Keratinocyte (primary cell): Measurements from ENCODE around the gene OR11L1. TPM values are rescaled to one million over a fixed set of nuclear protein-coding genes. Genes with fewer than 3 reads are reported as not detected.

Experiments used
- DNase-seq: peaks from one replicate; pipeline ENCODE4 v3.0.0-alpha.2; 2011; ENCODE audit warnings: low read depth, missing footprints, low spot score
- FAIRE-seq: peaks from 2 replicates; lab custom pipeline; 2011; peaks lifted over from hg19 to GRCh38; lab: Jason Lieb, UNC
- H2AFZ ChIP-seq: 2 replicates; pipeline ENCODE4 v1.6.0; 2012; ENCODE audit warnings: low read length, control low read depth, inconsistent platforms; ENCODE audit not compliant: control insufficient read depth
- H3K27ac ChIP-seq: 2 replicates; pipeline ENCODE4 v1.5.1; 2011; ENCODE audit warnings: low read length; ENCODE audit not compliant: control insufficient read depth, insufficient read depth
- H3K27me3 ChIP-seq: 3 replicates; pipeline ENCODE4 v1.6.0; 2011; ENCODE audit warnings: low read length; ENCODE audit not compliant: control insufficient read depth, insufficient read depth; ENCODE audit errors: extremely low read depth
- H3K36me3 ChIP-seq, 2 experiments: 2 replicates in 1 of 2; 3 replicates in 1 of 2; pipeline ENCODE4 v1.5.1; 2011; ENCODE audit warnings: low read length in 2 of 2, mild to moderate bottlenecking in 1 of 2; ENCODE audit not compliant: control insufficient read depth in 2 of 2, insufficient read depth in 2 of 2; ENCODE audit errors: extremely low read depth in 1 of 2
- H3K4me1 ChIP-seq: 3 replicates; pipeline ENCODE4 v1.5.1; 2011; ENCODE audit warnings: low read length; ENCODE audit not compliant: control insufficient read depth, insufficient read depth; ENCODE audit errors: extremely low read depth
- H3K4me2 ChIP-seq: 3 replicates; pipeline ENCODE4 v1.6.0; 2011; ENCODE audit warnings: low read depth, low read length; ENCODE audit not compliant: control insufficient read depth, insufficient read depth; ENCODE audit errors: extremely low read depth
- H3K4me3 ChIP-seq, 3 experiments: fragments of 200-600 bp in 1 of 3; sonication (generic) in 1 of 3; 2 replicates in 2 of 3; 3 replicates in 1 of 3; pipeline ENCODE4 v1.5.1; 2011 to 2016; ENCODE audit warnings: low read length in 3 of 3, mild to moderate bottlenecking in 3 of 3, control low read depth in 2 of 3, inconsistent platforms in 1 of 3, low read depth in 1 of 3, mixed read lengths in 1 of 3, mixed run types in 1 of 3, moderate library complexity in 1 of 3; ENCODE audit not compliant: control insufficient read depth in 2 of 3, insufficient read depth in 2 of 3; ENCODE audit errors: extremely low read depth in 1 of 3
- H3K79me2 ChIP-seq: 2 replicates; pipeline ENCODE4 v1.6.0; 2012; ENCODE audit warnings: low read length; ENCODE audit not compliant: control insufficient read depth, insufficient read depth
- H3K9ac ChIP-seq: 3 replicates; pipeline ENCODE4 v1.6.0; 2011; ENCODE audit warnings: low read length; ENCODE audit not compliant: control insufficient read depth, insufficient read depth; ENCODE audit errors: extremely low read depth
- H3K9me1 ChIP-seq: 3 replicates; pipeline ENCODE4 v1.6.0; 2011; ENCODE audit warnings: low read length; ENCODE audit not compliant: control insufficient read depth, insufficient read depth; ENCODE audit errors: extremely low read depth
- H3K9me3 ChIP-seq: 2 replicates; pipeline ENCODE4 v1.5.1; 2012; ENCODE audit warnings: low read depth, low read length; ENCODE audit not compliant: control insufficient read depth
- H4K20me1 ChIP-seq: 3 replicates; pipeline ENCODE4 v1.6.0; 2011; ENCODE audit warnings: low read length; ENCODE audit not compliant: control insufficient read depth, insufficient read depth; ENCODE audit errors: extremely low read depth
- CTCF ChIP-seq, 3 experiments: IDR thresholded peaks in 1 of 3; conservative IDR thresholded peaks in 1 of 3; optimal IDR thresholded peaks in 1 of 3; 2 replicates in 2 of 3; 3 replicates in 1 of 3; pipeline versions ENCODE3 to v1.5.1; 2011; ENCODE audit warnings: low read length in 3 of 3, mild to moderate bottlenecking in 3 of 3, moderate library complexity in 2 of 3, control low read depth in 1 of 3, inconsistent platforms in 1 of 3; ENCODE audit not compliant: insufficient read depth in 2 of 3; ENCODE audit errors: extremely low read depth in 1 of 3
- EZH2 ChIP-seq: IDR thresholded peaks from one replicate; pipeline ENCODE4 v1.6.1; 2012; ENCODE audit warnings: inconsistent platforms, mild to moderate bottlenecking, low read length, moderate library complexity
- dilution Hi-C: fragments of 300-500 bp; cut with MboI; formaldehyde crosslinking; loops from one replicate; pipeline ENCODE4 v1.7.0; 2020; ENCODE audit warnings: low sequenced_read_pairs; ENCODE audit not compliant: extremely low pct_ligation_motif_present
- polyA plus RNA-seq, 5 experiments: library from polyadenylated mRNA; depleted of rRNA in 3 of 5; stranded (reverse) in 3 of 5; stranded (forward) in 1 of 5; unstranded in 1 of 5; fragments of >200 nt; gene quantifications; 1 replicate in 1 of 5; 2 replicates in 3 of 5; 3 replicates in 1 of 5; pipeline versions ENCODE4 v1.2.1 to v1.2.3, GENCODE V29; 2011 to 2012; ENCODE audit warnings: missing spikeins in 2 of 5, low read depth in 1 of 5, low replicate concordance in 1 of 5

OR11L1 gene
- polyA plus RNA-seq, 1 donor (not counting 4 experiments of a cell fraction or from before 2014, with no cell fraction given) = not detected

GRCh38 chr1:247864644-247865043 lies 22.9 kb upstream of the OR11L1 start:
- Histone ChIP-seq H3K9me1 (no peaks in the 10 kb centered on the region), H3K4me2 (no peak overlapping the region), H3K36me3 (no peaks in the 10 kb centered on the region), H3K27me3 (no peaks in the 10 kb centered on the region), H3K27ac (no peak overlapping the region), H3K4me1 (no peaks in the 10 kb centered on the region), H3K9ac (no peak overlapping the region), H3K79me2 (no peaks in the 10 kb centered on the region), H4K20me1 (no peaks in the 10 kb centered on the region), H3K4me3 (no peak overlapping the region), H2AFZ (no peak overlapping the region), H3K9me3 (no peaks in the 10 kb centered on the region)
- no peak for TF ChIP-seq CTCF (optimal IDR thresholded peaks at IDR 0.05 in 1 of 3, IDR thresholded peaks at IDR 0.05 in 1 of 3, conservative IDR thresholded peaks at IDR 0.05 in 1 of 3; ENCODE audit: extremely low read depth in 1 of 3, insufficient read depth in 2 of 3, low read length in 3 of 3)
- TF ChIP-seq EZH2 = no peak
- DNase-seq (no peak), FAIRE-seq (no peak)
- dilution Hi-C loops = no loop called here

GRCh38 chr1:247862756-247863155 lies 21.1 kb upstream of the OR11L1 start:
- Histone ChIP-seq H3K9ac (no peak overlapping the region), H4K20me1 (no peaks in the 10 kb centered on the region), H3K36me3 (no peaks in the 10 kb centered on the region), H3K9me3 (no peaks in the 10 kb centered on the region), H3K9me1 (no peaks in the 10 kb centered on the region), H3K4me3 (no peak overlapping the region), H2AFZ (no peak overlapping the region), H3K27ac (no peak overlapping the region), H3K27me3 (no peaks in the 10 kb centered on the region), H3K79me2 (no peaks in the 10 kb centered on the region), H3K4me1 (no peaks in the 10 kb centered on the region), H3K4me2 (no peak overlapping the region)
- dilution Hi-C loops = no loop called here
- DNase-seq (no peak), FAIRE-seq (no peak)
- TF ChIP-seq CTCF (optimal IDR thresholded peaks at IDR 0.05 in 1 of 3, IDR thresholded peaks at IDR 0.05 in 1 of 3, conservative IDR thresholded peaks at IDR 0.05 in 1 of 3; ENCODE audit: extremely low read depth in 1 of 3, insufficient read depth in 2 of 3, low read length in 3 of 3) (no peak), EZH2 (no peak)
